HG03378 (cell line): ENCODE results near the gene ACTA2.

ENCODE experiments used
- ATAC-seq: cut with Tn5 transposase; IDR thresholded peaks from one replicate; pipeline ENCODE4 v1.9.1; 2021; ENCODE audit warnings: mild to moderate bottlenecking, moderate library complexity; ENCODE audit not compliant: unreplicated experiment

Gene ACTA2

DNA sequence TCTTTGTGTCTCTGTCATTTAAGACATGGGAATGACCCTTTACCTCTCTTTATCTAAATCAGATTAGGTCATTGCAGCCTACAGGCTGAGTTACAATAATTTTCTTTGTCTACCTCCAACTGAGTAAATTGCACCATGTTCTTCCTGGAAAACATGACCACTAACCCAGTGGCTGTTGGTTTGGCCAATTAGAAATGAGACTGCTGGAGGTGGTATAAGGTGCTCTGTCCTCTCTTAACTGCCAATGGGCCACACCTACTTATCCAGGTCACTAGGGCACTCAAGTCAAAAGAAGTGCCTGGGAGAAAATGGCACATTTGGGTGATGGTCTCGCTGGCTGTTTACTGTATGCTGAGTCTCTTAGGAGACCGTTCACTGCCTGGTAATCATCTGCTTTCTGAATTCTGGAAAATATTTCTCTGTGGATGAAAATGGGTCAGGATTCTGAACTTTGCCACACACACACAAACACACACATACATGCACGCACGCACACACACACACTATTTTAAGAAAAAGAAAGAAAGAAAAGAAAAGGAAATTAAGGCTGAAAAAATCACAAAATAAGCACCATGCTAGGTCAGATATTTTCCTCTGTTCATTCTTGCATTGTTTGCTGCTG is 56.1 kb downstream of the ACTA2 start:
- no peak for ATAC-seq

- ATAC-seq: no peak
Measured at GRCh38 chr10:88895250-88895649, 57.3 kb downstream of the ACTA2 start.

- no peak for ATAC-seq
Measured at GRCh38 chr10:88893611-88894010, 59.0 kb downstream of the ACTA2 start.

DNA sequence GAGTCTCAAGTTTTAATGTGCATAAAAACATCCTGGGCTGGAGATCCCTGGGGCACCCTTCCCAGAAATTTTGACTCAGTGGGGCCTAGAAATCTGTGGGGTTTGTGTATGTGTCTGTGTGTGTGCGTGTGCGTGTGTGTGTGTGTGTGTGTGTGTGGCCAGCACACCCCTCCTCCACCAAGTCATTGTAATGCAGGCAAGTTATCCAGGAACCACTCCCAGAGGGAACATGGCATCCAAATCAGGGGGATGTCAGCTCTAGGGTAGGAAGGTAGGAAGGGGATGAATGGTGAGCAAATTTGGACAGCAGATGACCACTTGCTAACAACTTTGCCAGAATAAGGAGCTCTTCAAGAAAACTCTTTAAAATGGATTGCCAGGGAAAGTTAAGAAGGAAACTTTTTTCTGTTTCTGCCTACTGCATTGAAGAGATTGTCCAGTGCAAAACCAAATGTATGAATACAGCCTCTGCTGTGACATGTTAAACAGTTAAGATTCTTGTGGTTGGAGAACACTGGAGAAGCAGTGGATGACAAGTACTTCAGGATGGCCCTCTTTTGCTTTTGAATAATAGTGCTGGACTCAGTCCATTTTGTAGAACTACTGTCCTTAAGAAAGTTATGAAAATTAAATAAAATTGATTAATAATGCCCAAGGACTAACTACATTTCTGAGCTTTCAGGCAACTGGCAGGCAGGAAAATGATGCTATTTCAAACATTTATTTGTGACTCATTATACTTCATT is 60.2 kb downstream of the ACTA2 start:
- ATAC-seq: no peak

DNA sequence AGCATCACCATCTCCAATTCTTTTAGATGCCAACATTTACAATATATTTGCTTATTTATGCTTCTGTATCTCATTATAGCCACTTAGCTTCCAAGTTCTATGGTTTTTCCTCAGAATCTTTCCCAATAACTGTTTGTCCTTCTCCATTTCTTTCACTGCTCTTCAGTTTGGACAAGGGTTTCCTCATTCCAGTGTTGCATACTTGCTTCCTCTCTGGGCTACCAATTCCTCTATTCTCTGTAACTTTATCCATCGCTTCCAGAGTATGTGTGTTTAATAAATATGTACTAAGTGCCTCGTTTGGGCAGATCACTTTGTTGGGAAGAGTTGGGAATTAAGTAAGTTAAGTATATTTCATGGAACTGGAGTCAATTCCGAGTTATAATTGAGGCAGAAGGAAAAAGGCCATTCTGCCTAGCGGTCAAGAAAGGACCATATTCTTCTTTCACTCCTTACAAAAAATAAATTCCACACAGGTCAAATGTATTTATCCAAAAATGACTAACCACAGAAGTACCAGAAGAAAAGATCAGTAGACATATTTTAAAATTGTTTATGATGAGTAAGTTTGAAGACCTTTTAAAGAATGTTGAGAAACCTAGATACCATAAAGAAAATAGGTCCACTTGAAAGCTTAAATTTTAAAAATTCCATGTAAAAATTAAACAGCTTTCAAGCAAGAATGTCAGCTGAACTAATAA is 61.7 kb downstream of the ACTA2 start:
- no peak for ATAC-seq

DNA sequence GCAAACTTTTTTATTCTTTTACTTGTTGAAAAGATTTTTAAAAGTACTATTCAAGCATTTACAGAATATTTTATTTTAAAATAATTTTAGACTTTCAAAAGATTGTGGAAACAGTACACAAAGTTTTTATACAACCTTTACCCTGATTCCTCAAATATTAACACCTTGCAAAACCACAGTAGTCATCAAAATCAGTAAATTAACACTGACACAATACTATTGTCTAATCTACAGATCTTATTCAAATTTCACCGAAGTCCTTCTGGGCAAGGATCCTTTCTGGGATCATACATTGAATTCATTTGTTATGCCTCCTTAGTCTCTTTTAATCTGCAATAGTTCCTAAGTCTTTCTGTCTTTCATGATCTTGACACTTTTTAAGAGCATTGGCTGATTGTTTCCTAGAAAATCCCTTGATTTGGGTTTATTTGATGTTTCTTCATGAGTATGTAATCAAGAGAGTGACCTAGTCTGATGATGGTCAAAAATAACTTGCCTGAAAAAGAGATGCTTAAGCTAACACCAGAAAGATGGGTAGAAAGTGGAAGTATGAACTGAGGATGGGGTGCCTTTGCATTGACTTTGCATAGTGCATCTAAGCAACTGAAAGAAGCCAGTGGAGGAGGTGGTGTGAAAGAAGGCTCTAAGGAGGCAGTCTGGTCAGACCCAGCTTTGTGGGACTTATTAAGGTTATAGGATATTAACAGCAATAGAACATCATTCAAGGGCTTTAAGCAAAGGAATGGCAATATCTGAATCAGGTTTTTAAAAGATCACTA is 62.8 kb downstream of the ACTA2 start:
- ATAC-seq: peak; percentile 52

GRCh38 chr10:88888810-88889445 is 63.6 kb downstream of the ACTA2 start:
- ATAC-seq: no peak

GRCh38 chr10:88886557-88886956 is 66.0 kb downstream of the ACTA2 start:
- ATAC-seq: peak; percentile 53
